IPS-NIHi7 (cell line): Measurements from ENCODE around the gene SYNE3.

Source experiments
- DNase-seq: peaks from one replicate; pipeline ENCODE4 v3.0.0; 2012; ENCODE audit warnings: mixed read lengths; ENCODE audit errors: extremely low spot score

Gene SYNE3

GRCh38 chr14:95504135-95505029 lies 12.1 kb downstream of the SYNE3 start:
- DNase-seq = no peak

GRCh38 chr14:95503365-95504134 lies 12.9 kb downstream of the SYNE3 start:
- DNase-seq = no peak

- DNase-seq = no peak
Measured at GRCh38 chr14:95502381-95502950, 14.0 kb downstream of the SYNE3 start.

GRCh38 chr14:95500772-95501401 lies 15.6 kb downstream of the SYNE3 start:
- DNase-seq = no peak

- no peak for DNase-seq
Measured at GRCh38 chr14:95500201-95500681, 16.2 kb downstream of the SYNE3 start.

- no peak for DNase-seq
Measured at GRCh38 chr14:95499354-95499750, 17.1 kb downstream of the SYNE3 start.

- DNase-seq = no peak
Measured at GRCh38 chr14:95498622-95499353, 17.7 kb downstream of the SYNE3 start.

- no peak for DNase-seq
Measured at GRCh38 chr14:95497561-95498011, 18.9 kb downstream of the SYNE3 start.

- DNase-seq = no peak
Measured at GRCh38 chr14:95496690-95497259, 19.7 kb downstream of the SYNE3 start.

- no peak for DNase-seq
Measured at GRCh38 chr14:95496111-95496681, 20.3 kb downstream of the SYNE3 start.

- DNase-seq = no peak
Measured at GRCh38 chr14:95495538-95496025, 20.9 kb downstream of the SYNE3 start.

- DNase-seq = no peak
Measured at GRCh38 chr14:95495076-95495475, 21.4 kb downstream of the SYNE3 start.

GRCh38 chr14:95494456-95494855 lies 22.0 kb downstream of the SYNE3 start:
- DNase-seq = no peak

GRCh38 chr14:95493976-95494375 lies 22.5 kb downstream of the SYNE3 start:
- no peak for DNase-seq

GRCh38 chr14:95493503-95493902 lies 22.9 kb downstream of the SYNE3 start:
- no peak for DNase-seq

GRCh38 chr14:95491936-95492608 lies 24.4 kb downstream of the SYNE3 start:
- no peak for DNase-seq

GRCh38 chr14:95490727-95491451 lies 25.6 kb downstream of the SYNE3 start:
- DNase-seq = no peak

- DNase-seq = no peak
Measured at GRCh38 chr14:95490138-95490509, 26.3 kb downstream of the SYNE3 start.
